K562 (cell line): ENCODE data around the gene FAM114A2. TPM values are rescaled to one million over a fixed set of nuclear protein-coding genes. Genes with fewer than 3 reads are reported as not detected.

Experiments used
- ARID2 ChIP-seq: fragments of 450-650 bp; IDR thresholded peaks from 2 replicates; pipeline ENCODE4 v1.6.1; 2017; ENCODE audit warnings: antibody characterized with exemption, mild to moderate bottlenecking
- BHLHE40 ChIP-seq: IDR thresholded peaks from 2 replicates; pipeline ENCODE4 v1.6.1; 2011; ENCODE audit warnings: low read length, improper control_type of control experiment
- BMI1 ChIP-seq: fragments of 150-350 bp; IDR thresholded peaks from 2 replicates; pipeline ENCODE4 v1.6.1; 2014; ENCODE audit warnings: low read length
- CBX5 ChIP-seq: IDR thresholded peaks from 2 replicates; pipeline ENCODE4 v1.6.1; 2014; ENCODE audit warnings: low read depth, borderline replicate concordance
- GATAD2B ChIP-seq: fragments of 450-650 bp; IDR thresholded peaks from 2 replicates; pipeline ENCODE4 v1.6.1; 2017; ENCODE audit warnings: mild to moderate bottlenecking, borderline replicate concordance
- GTF2A2 ChIP-seq: IDR thresholded peaks from 2 replicates; pipeline ENCODE4 v1.6.1; 2016; ENCODE audit warnings: mild to moderate bottlenecking, missing genetic modification characterization, missing compliant biosample characterization
- NCOA6 ChIP-seq: fragments of 450-650 bp; IDR thresholded peaks from 2 replicates; pipeline ENCODE4 v1.6.1; 2017; ENCODE audit warnings: mild to moderate bottlenecking
- NFIC ChIP-seq: fragments of 450-650 bp; IDR thresholded peaks from 2 replicates; pipeline ENCODE4 v1.6.1; 2017; ENCODE audit warnings: mild to moderate bottlenecking, inconsistent platforms
- NR2C2 ChIP-seq, 2 experiments: fragments of 200-800 bp in 1 of 2; sonication (Bioruptor generic) in 1 of 2; sonication (generic) in 1 of 2; formaldehyde crosslinking in 1 of 2; IDR thresholded peaks; 2 replicates each; pipeline versions ENCODE4 v1.6.1 to v1.8.0; 2016 to 2022; ENCODE audit warnings: mild to moderate bottlenecking in 1 of 2, missing compliant biosample characterization in 1 of 2, missing genetic modification characterization in 1 of 2, missing genetic modification reagents in 1 of 2
- NR2F6 ChIP-seq: fragments of 450-650 bp; formaldehyde crosslinking; IDR thresholded peaks from 2 replicates; pipeline ENCODE4 v1.4.0; 2020; ENCODE audit warnings: mild to moderate bottlenecking
- POLR2AphosphoS2 ChIP-seq: IDR thresholded peaks from 2 replicates; pipeline ENCODE4 v1.6.1; 2012; ENCODE audit warnings: low read length, improper control_type of control experiment
- RBM15 ChIP-seq: fragments of 200-400 bp; formaldehyde crosslinking; IDR thresholded peaks from 2 replicates; pipeline ENCODE4 v1.6.1; 2018; ENCODE audit warnings: mild to moderate bottlenecking, low read length, moderate library complexity; ENCODE audit not compliant: insufficient read depth
- RFX5 ChIP-seq: IDR thresholded peaks from 2 replicates; pipeline ENCODE4 v1.6.1; 2011; ENCODE audit warnings: low read depth, mild to moderate bottlenecking, improper control_type of control experiment, low read length
- SMARCA4 ChIP-seq: fragments of 450-650 bp; IDR thresholded peaks from 2 replicates; pipeline ENCODE4 v1.6.1; 2016
- ZFX ChIP-seq: sonication (generic); formaldehyde crosslinking; IDR thresholded peaks from 2 replicates; pipeline ENCODE4 v1.8.0; 2022; ENCODE audit warnings: mild to moderate bottlenecking, missing genetic modification reagents, moderate library complexity
- ZNF12 ChIP-seq: sonication (generic); formaldehyde crosslinking; IDR thresholded peaks from 2 replicates; pipeline ENCODE4 v1.4.0; 2020; ENCODE audit warnings: mild to moderate bottlenecking, missing genetic modification reagents
- ZNF133 ChIP-seq: fragments of 250-450 bp; sonication (Bioruptor Pico); IDR thresholded peaks from 2 replicates; pipeline ENCODE4 v1.4.0; 2020; ENCODE audit warnings: mild to moderate bottlenecking
- ZNF311 ChIP-seq: fragments of 250-450 bp; sonication (Bioruptor Pico); IDR thresholded peaks from 2 replicates; pipeline ENCODE4 v1.4.0; 2020; ENCODE audit warnings: mild to moderate bottlenecking, moderate library complexity
- polyA plus RNA-seq, 8 experiments: library from polyadenylated mRNA; depleted of rRNA in 4 of 8; stranded (reverse) in 5 of 8; unstranded in 3 of 8; fragments of >200 nt; fragmentation: Nextera tagmentation in 2 of 8; fragmentation: Illumina TruSeq in 1 of 8; extraction: Ambion mirVana in 2 of 8; extraction: Trizol in 1 of 8; gene quantifications; 2 replicates each; pipeline versions ENCODE4 v1.2.1 to v1.2.3, GENCODE V29; 2011 to 2014; ENCODE audit warnings: inconsistent platforms in 1 of 8, missing spikeins in 1 of 8
- total RNA-seq, 7 experiments: library from RNA; depleted of rRNA in 6 of 7; stranded (reverse); fragments of >200 nt in 6 of 7; fragmentation: Illumina TruSeq in 2 of 7; extraction: Trizol in 2 of 7; gene quantifications; 2 replicates each; pipeline versions ENCODE4 v1.2.1 to v1.2.3, GENCODE V29; 2011 to 2021; ENCODE audit warnings: low replicate concordance in 1 of 7
- TF ChIP-seq, protein P1 (sequence below), 2 experiments: fragments of 450-650 bp; conservative IDR thresholded peaks; 2 replicates each; pipeline ENCODE4 v1.6.1; 2017; ENCODE audit warnings: mild to moderate bottlenecking in 2 of 2, moderate library complexity in 2 of 2
- TF ChIP-seq, protein P2 (sequence below), 2 experiments: IDR thresholded peaks in 1 of 2; conservative IDR thresholded peaks in 1 of 2; 2 replicates each; pipeline ENCODE4 v1.6.1; 2016; ENCODE audit warnings: low read depth in 2 of 2, mild to moderate bottlenecking in 1 of 2, missing compliant biosample characterization in 1 of 2, missing genetic modification characterization in 1 of 2, moderate library complexity in 1 of 2
- TF ChIP-seq, protein P3 (sequence below): fragments of 200-800 bp; sonication (Bioruptor generic); IDR thresholded peaks from 2 replicates; pipeline ENCODE4 v1.6.1; 2017; ENCODE audit warnings: missing genetic modification characterization, missing compliant biosample characterization
- TF ChIP-seq, protein P4 (sequence below): fragments of 250-450 bp; sonication (Bioruptor Pico); IDR thresholded peaks from 2 replicates; pipeline ENCODE4 v1.6.1; 2021; ENCODE audit warnings: mild to moderate bottlenecking

Gene FAM114A2
- total and polyA plus RNA-seq, 9 of the 15 experiments (the other 6 are each of a cell fraction or from before 2014, with no cell fraction given), result 14.4 to 28.1 (median 21.2) TPM

DNA sequence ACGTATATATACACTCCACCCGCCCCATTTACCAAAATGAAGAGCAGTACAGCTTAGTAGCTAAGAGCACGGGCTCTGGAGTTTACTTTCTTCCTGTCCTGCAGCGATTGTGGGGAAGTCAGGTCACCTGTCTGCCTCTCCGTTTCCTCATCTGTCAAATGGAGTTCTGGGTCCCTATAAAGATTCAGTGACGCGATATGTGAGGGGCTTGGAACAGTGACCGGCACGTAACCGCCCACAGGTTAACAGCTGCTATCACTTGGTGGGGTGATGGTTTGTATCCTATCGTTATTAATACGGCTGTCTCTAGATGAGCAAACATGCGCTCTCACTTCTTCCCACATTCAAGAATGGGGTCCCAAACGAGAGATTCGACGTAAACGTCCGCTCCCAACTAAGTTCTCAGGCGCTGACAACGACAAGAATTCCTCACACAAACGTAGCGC lies 426 bp downstream of the FAM114A2 start (continued):
- no peak for TF ChIP-seq RBM15
- TF ChIP-seq ZNF133 (CRISPR knock-in tag), result no peak
- TF ChIP-seq ZFX (CRISPR knock-in tag), result no peak
- TF ChIP-seq ZNF311 (CRISPR knock-in tag), result no peak
- TF ChIP-seq, protein P1, sequence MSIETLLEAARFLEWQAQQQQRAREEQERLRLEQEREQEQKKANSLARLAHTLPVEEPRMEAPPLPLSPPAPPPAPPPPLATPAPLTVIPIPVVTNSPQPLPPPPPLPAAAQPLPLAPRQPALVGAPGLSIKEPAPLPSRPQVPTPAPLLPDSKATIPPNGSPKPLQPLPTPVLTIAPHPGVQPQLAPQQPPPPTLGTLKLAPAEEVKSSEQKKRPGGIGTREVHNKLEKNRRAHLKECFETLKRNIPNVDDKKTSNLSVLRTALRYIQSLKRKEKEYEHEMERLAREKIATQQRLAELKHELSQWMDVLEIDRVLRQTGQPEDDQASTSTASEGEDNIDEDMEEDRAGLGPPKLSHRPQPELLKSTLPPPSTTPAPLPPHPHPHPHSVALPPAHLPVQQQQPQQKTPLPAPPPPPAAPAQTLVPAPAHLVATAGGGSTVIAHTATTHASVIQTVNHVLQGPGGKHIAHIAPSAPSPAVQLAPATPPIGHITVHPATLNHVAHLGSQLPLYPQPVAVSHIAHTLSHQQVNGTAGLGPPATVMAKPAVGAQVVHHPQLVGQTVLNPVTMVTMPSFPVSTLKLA (conservative IDR thresholded peaks at IDR 0.05), result no peak
- TF ChIP-seq, protein P2, sequence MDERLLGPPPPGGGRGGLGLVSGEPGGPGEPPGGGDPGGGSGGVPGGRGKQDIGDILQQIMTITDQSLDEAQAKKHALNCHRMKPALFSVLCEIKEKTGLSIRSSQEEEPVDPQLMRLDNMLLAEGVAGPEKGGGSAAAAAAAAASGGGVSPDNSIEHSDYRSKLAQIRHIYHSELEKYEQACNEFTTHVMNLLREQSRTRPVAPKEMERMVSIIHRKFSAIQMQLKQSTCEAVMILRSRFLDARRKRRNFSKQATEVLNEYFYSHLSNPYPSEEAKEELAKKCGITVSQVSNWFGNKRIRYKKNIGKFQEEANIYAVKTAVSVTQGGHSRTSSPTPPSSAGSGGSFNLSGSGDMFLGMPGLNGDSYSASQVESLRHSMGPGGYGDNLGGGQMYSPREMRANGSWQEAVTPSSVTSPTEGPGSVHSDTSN (CRISPR knock-in tag; IDR thresholded peaks at IDR 0.05; ENCODE audit: low read depth), result no peak
- TF ChIP-seq, protein P2 (tag; conservative IDR thresholded peaks at IDR 0.05; ENCODE audit: low read depth), result peak; percentile 18; the same call in 1 of the 2 replicates
- TF ChIP-seq ZNF12 (CRISPR knock-in tag), result no peak
- no peak for TF ChIP-seq NR2C2 (CRISPR knock-in tag; IDR thresholded peaks at IDR 0.05)
- TF ChIP-seq NR2C2 (tag; IDR thresholded peaks at IDR 0.05), result 0 out of 2 replicates have a peak, but pooled peaks have one; percentile 97
- no peak for TF ChIP-seq ARID2
- TF ChIP-seq NCOA6, result 0 out of 2 replicates have a peak, but pooled peaks have one; percentile 58
- TF ChIP-seq, protein P3, sequence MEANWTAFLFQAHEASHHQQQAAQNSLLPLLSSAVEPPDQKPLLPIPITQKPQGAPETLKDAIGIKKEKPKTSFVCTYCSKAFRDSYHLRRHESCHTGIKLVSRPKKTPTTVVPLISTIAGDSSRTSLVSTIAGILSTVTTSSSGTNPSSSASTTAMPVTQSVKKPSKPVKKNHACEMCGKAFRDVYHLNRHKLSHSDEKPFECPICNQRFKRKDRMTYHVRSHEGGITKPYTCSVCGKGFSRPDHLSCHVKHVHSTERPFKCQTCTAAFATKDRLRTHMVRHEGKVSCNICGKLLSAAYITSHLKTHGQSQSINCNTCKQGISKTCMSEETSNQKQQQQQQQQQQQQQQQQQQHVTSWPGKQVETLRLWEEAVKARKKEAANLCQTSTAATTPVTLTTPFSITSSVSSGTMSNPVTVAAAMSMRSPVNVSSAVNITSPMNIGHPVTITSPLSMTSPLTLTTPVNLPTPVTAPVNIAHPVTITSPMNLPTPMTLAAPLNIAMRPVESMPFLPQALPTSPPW (CRISPR knock-in tag), result no peak
- TF ChIP-seq GTF2A2 (tag), result no peak
- TF ChIP-seq POLR2AphosphoS2, result no peak
- TF ChIP-seq BHLHE40, result no peak
- TF ChIP-seq BMI1, result no peak
- no peak for TF ChIP-seq SMARCA4
- no peak for TF ChIP-seq CBX5
- no peak for TF ChIP-seq NR2F6 (CRISPR knock-in tag)
- TF ChIP-seq GATAD2B, result no peak
- TF ChIP-seq, protein P4, sequence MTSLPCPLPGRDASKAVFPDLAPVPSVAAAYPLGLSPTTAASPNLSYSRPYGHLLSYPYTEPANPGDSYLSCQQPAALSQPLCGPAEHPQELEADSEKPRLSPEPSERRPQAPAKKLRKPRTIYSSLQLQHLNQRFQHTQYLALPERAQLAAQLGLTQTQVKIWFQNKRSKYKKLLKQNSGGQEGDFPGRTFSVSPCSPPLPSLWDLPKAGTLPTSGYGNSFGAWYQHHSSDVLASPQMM (CRISPR knock-in tag), result no peak
- TF ChIP-seq RFX5, result no peak
- TF ChIP-seq NFIC, result no peak
